HepG2 (cell line): ENCODE results near the gene SMIM11. TPM values are rescaled to one million over a fixed set of nuclear protein-coding genes. Genes with fewer than 3 reads are reported as not detected.

Source experiments
- ATF3 ChIP-seq: sonication (generic); formaldehyde crosslinking; IDR thresholded peaks from 2 replicates; pipeline ENCODE4 v1.4.0; 2020; ENCODE audit warnings: missing genetic modification reagents
- FOXK2 ChIP-seq: fragments of 450-650 bp; IDR thresholded peaks from 2 replicates; pipeline ENCODE4 v1.6.1; 2016
- HNF1B ChIP-seq: sonication (generic); formaldehyde crosslinking; IDR thresholded peaks from 2 replicates; pipeline ENCODE4 v1.5.1; 2020; ENCODE audit warnings: mild to moderate bottlenecking, moderate library complexity, missing genetic modification reagents
- HNRNPL ChIP-seq: fragments of 200-400 bp; formaldehyde crosslinking; IDR thresholded peaks from 2 replicates; pipeline ENCODE4 v1.6.1; 2017; ENCODE audit warnings: mild to moderate bottlenecking, low read depth, low read length
- JUN ChIP-seq: sonication (generic); formaldehyde crosslinking; IDR thresholded peaks from 2 replicates; pipeline ENCODE4 v1.4.0; 2020; ENCODE audit warnings: mild to moderate bottlenecking, missing genetic modification reagents
- MXD4 ChIP-seq: IDR thresholded peaks from 2 replicates; pipeline ENCODE4 v1.6.1; 2016; ENCODE audit warnings: mild to moderate bottlenecking, missing biosample characterization, missing genetic modification reagents
- NFIC ChIP-seq: IDR thresholded peaks from 2 replicates; pipeline ENCODE4 v1.6.1; 2012; ENCODE audit warnings: mild to moderate bottlenecking, low read length, inconsistent platforms
- POLR2A ChIP-seq, 2 experiments: IDR thresholded peaks; 2 replicates each; pipeline ENCODE4 v1.6.1; 2011; ENCODE audit warnings: low read depth in 2 of 2, low read length in 2 of 2, mild to moderate bottlenecking in 1 of 2, moderate library complexity in 1 of 2; ENCODE audit not compliant: insufficient read depth in 1 of 2
- PRDM15 ChIP-seq: sonication (generic); formaldehyde crosslinking; IDR thresholded peaks from 2 replicates; pipeline ENCODE4 v1.4.0; 2020; ENCODE audit warnings: missing genetic modification reagents
- SMARCE1 ChIP-seq: fragments of 450-650 bp; IDR thresholded peaks from 2 replicates; pipeline ENCODE4 v1.6.1; 2017; ENCODE audit warnings: borderline replicate concordance
- STAG1 ChIP-seq: sonication (generic); formaldehyde crosslinking; IDR thresholded peaks from 2 replicates; pipeline ENCODE4 v1.4.0; 2020; ENCODE audit warnings: missing genetic modification reagents
- TFDP2 ChIP-seq: sonication (generic); formaldehyde crosslinking; IDR thresholded peaks from 2 replicates; pipeline ENCODE4 v1.4.0; 2020; ENCODE audit warnings: missing genetic modification reagents
- TOPORS ChIP-seq: sonication (generic); formaldehyde crosslinking; IDR thresholded peaks from 2 replicates; pipeline ENCODE4 v1.8.0; 2023; ENCODE audit warnings: mild to moderate bottlenecking, missing genetic modification reagents
- ZBTB39 ChIP-seq: sonication (generic); formaldehyde crosslinking; IDR thresholded peaks from 2 replicates; pipeline ENCODE4 v1.5.0; 2020; ENCODE audit warnings: missing genetic modification reagents
- ZBTB8A ChIP-seq: sonication (generic); formaldehyde crosslinking; IDR thresholded peaks from 2 replicates; pipeline ENCODE4 v1.4.0; 2020; ENCODE audit warnings: mild to moderate bottlenecking, low read depth, missing genetic modification reagents, borderline replicate concordance
- ZMAT5 ChIP-seq: sonication (generic); formaldehyde crosslinking; IDR thresholded peaks from 2 replicates; pipeline ENCODE4 v1.5.0; 2020; ENCODE audit warnings: mild to moderate bottlenecking, low read depth, missing genetic modification reagents, borderline replicate concordance
- ZNF251 ChIP-seq: sonication (generic); formaldehyde crosslinking; IDR thresholded peaks from 2 replicates; pipeline ENCODE4 v1.9.0; 2021; ENCODE audit warnings: mild to moderate bottlenecking, missing genetic modification reagents
- ZNF335 ChIP-seq: sonication (generic); formaldehyde crosslinking; IDR thresholded peaks from 2 replicates; pipeline ENCODE4 v1.4.0; 2020; ENCODE audit warnings: missing genetic modification reagents
- ZNF33B ChIP-seq: sonication (generic); formaldehyde crosslinking; IDR thresholded peaks from 2 replicates; pipeline ENCODE4 v1.5.1; 2020; ENCODE audit warnings: mild to moderate bottlenecking, missing genetic modification reagents
- ZNF441 ChIP-seq: sonication (generic); formaldehyde crosslinking; IDR thresholded peaks from 2 replicates; pipeline ENCODE4 v1.7.0; 2021; ENCODE audit warnings: missing genetic modification reagents, borderline replicate concordance
- ZNF644 ChIP-seq: IDR thresholded peaks from 2 replicates; pipeline ENCODE4 v1.6.1; 2016; ENCODE audit warnings: low read depth
- ZNF746 ChIP-seq: sonication (generic); formaldehyde crosslinking; IDR thresholded peaks from 2 replicates; pipeline ENCODE4 v1.8.0; 2022; ENCODE audit warnings: mild to moderate bottlenecking, missing genetic modification reagents
- ZNF792 ChIP-seq: IDR thresholded peaks from 2 replicates; pipeline ENCODE4 v1.6.1; 2016
- ZNF883 ChIP-seq: sonication (generic); formaldehyde crosslinking; IDR thresholded peaks from 2 replicates; pipeline ENCODE4 v1.5.1; 2020; ENCODE audit warnings: mild to moderate bottlenecking, missing genetic modification reagents; ENCODE audit errors: not compliant biosample characterization
- polyA plus RNA-seq, 8 experiments: library from polyadenylated mRNA; depleted of rRNA in 3 of 8; stranded (reverse) in 7 of 8; unstranded in 1 of 8; fragments of >200 nt; fragmentation: Illumina TruSeq in 4 of 8; extraction: Trizol in 4 of 8; gene quantifications; 2 replicates each; pipeline versions ENCODE4 v1.2.1 to v1.2.3, GENCODE V29; 2011 to 2016; ENCODE audit warnings: low read depth in 4 of 8, missing spikeins in 1 of 8, mixed read lengths in 1 of 8; ENCODE audit not compliant: insufficient read depth in 1 of 8
- total RNA-seq, 5 experiments: library from RNA; depleted of rRNA; stranded (reverse); fragments of >200 nt; fragmentation: Illumina TruSeq; extraction: Trizol; gene quantifications; 2 replicates each; pipeline ENCODE4 v1.2.3, GENCODE V29; 2016; ENCODE audit warnings: low read depth in 1 of 5

SMIM11 gene
- total and polyA plus RNA-seq, 2 of the 13 experiments (the other 11 are each of a cell fraction or from before 2014, with no cell fraction given), result 6.4 to 18.9 TPM

- TF ChIP-seq ZBTB8A (CRISPR knock-in tag), result no peak
- no peak for TF ChIP-seq ZNF33B (CRISPR knock-in tag)
- no peak for TF ChIP-seq ZBTB39
- no peak for TF ChIP-seq ZMAT5
- no peak for TF ChIP-seq FOXK2
- no peak for TF ChIP-seq STAG1 (CRISPR knock-in tag)
- TF ChIP-seq ZNF251 (CRISPR knock-in tag), result no peak
- TF ChIP-seq ATF3 (CRISPR knock-in tag), result peak; percentile 92
- TF ChIP-seq TOPORS (CRISPR knock-in tag), result no peak
- peak; percentile 62; the same call in 1 of the 2 replicates for TF ChIP-seq HNF1B (CRISPR knock-in tag)
- TF ChIP-seq ZNF746 (CRISPR knock-in tag), result no peak
- TF ChIP-seq ZNF644 (CRISPR knock-in tag), result peak; percentile 70; the same call in 1 of the 2 replicates
- TF ChIP-seq TFDP2 (CRISPR knock-in tag), result no peak
- no peak for TF ChIP-seq POLR2A (IDR thresholded peaks at IDR 0.05; ENCODE audit: insufficient read depth in 1 of 2, low read depth in 2 of 2, low read length in 2 of 2)
- TF ChIP-seq ZNF883 (CRISPR knock-in tag), result no peak
- TF ChIP-seq NFIC, result no peak
- TF ChIP-seq MXD4 (CRISPR knock-in tag), result 0 out of 2 replicates have a peak, but pooled peaks have one; percentile 41
- TF ChIP-seq ZNF441 (CRISPR knock-in tag), result peak; percentile 43; the same call in 1 of the 2 replicates
- no peak for TF ChIP-seq PRDM15 (CRISPR knock-in tag)
- TF ChIP-seq SMARCE1, result no peak
- TF ChIP-seq HNRNPL, result no peak
- no peak for TF ChIP-seq JUN (CRISPR knock-in tag)
- TF ChIP-seq ZNF335 (CRISPR knock-in tag), result no peak
- TF ChIP-seq ZNF792, result no peak
These were observed 3.0 kb upstream of the SMIM11 start (continued) for GRCh38 chr21:34372321-34372720.
